HCT116 (cell line): Measurements from ENCODE around the gene CYB5R3. TPM values are rescaled to one million over a fixed set of nuclear protein-coding genes. Genes with fewer than 3 reads are reported as not detected.

ENCODE experiments used
- ATAC-seq: fragments of 200-7000 bp; cut with Tn5 transposase; 2 replicates; pipeline ENCODE4 v1.9.1; 2020; ENCODE audit warnings: mild to moderate bottlenecking, moderate library complexity
- BruUV-seq: library from RNA; stranded (reverse); fragments of 400-500 nt; replicated peaks from 2 replicates; lab custom pipeline; 2021; lab: Mats Ljungman, UMichigan
- CTCF ChIA-PET: fragments of 300-600 bp; sonication (Branson Sonifier 250); formaldehyde crosslinking; loops from one replicate; lab custom pipeline; 2021; ENCODE audit warnings: antibody characterized with exemption; lab: Charles Lee
- POLR2A ChIA-PET: fragments of 300-600, 350-600 bp; sonication (Branson Sonifier 250); formaldehyde crosslinking; loops from one replicate; lab custom pipeline; 2021; ENCODE audit warnings: antibody characterized with exemption; lab: Charles Lee
- RAD21 ChIA-PET, 2 experiments: fragments of 300-600 bp; sonication (Branson Sonifier 250); formaldehyde crosslinking; loops; one replicate each; lab custom pipeline; 2023; ENCODE audit warnings: low total read pairs in 2 of 2; ENCODE audit not compliant: uncharacterized antibody in 2 of 2, unreplicated experiment in 2 of 2, low non-redundant PET in 1 of 2; lab: Charles Lee
- DNase-seq: peaks from one replicate; pipeline ENCODE4 v3.0.0-alpha.2; 2010; ENCODE audit warnings: low read depth, low spot score
- H2AFZ ChIP-seq: fragments of 200-600 bp; shearing (Covaris generic), sonication (generic); 2 replicates; pipeline ENCODE4 v1.6.1; 2017; ENCODE audit warnings: low read depth, mixed run types, mixed read lengths, antibody characterized with exemption, low read length; ENCODE audit not compliant: poor library complexity, severe bottlenecking
- H3K27ac ChIP-seq: 2 replicates; pipeline ENCODE4 v1.5.1; 2012; ENCODE audit warnings: low read depth, low read length
- H3K27me3 ChIP-seq: fragments of 200-600 bp; sonication (generic); 2 replicates; pipeline ENCODE4 v1.6.1; 2016; ENCODE audit warnings: mixed run types, low read length, mixed read lengths; ENCODE audit not compliant: insufficient read depth
- H3K36me3 ChIP-seq, 2 experiments: fragments of 200-500 bp in 1 of 2; fragments of 200-600 bp in 1 of 2; sonication (Bioruptor generic) in 1 of 2; sonication (generic) in 1 of 2; 2 replicates each; pipeline versions ENCODE4 v1.5.1 to v1.6.1; 2014 to 2016; ENCODE audit warnings: low read length in 2 of 2, inconsistent platforms in 1 of 2, mixed read lengths in 1 of 2, mixed run types in 1 of 2; ENCODE audit not compliant: insufficient read depth in 2 of 2, control insufficient read depth in 1 of 2
- H3K4me1 ChIP-seq, 2 experiments: fragments of 200-600 bp in 1 of 2; sonication (generic) in 1 of 2; 2 replicates each; pipeline versions ENCODE4 v1.5.1 to v1.6.1; 2012 to 2017; ENCODE audit warnings: low read length in 2 of 2, inconsistent platforms in 1 of 2, mild to moderate bottlenecking in 1 of 2, mixed read lengths in 1 of 2, mixed run types in 1 of 2, moderate library complexity in 1 of 2; ENCODE audit not compliant: insufficient read depth in 2 of 2, control insufficient read depth in 1 of 2
- H3K4me2 ChIP-seq: fragments of 200-600 bp; sonication (generic); 2 replicates; pipeline ENCODE4 v1.6.1; 2017; ENCODE audit warnings: mixed run types, low read length, mixed read lengths
- H3K4me3 ChIP-seq, 2 experiments: fragments of 200-600 bp in 1 of 2; sonication (generic) in 1 of 2; replicated peaks in 1 of 2; 2 replicates each; pipeline ENCODE4 v1.5.1; 2011 to 2016; ENCODE audit warnings: low read length in 2 of 2, control low read depth in 1 of 2, low read depth in 1 of 2, mild to moderate bottlenecking in 1 of 2, mixed read lengths in 1 of 2, mixed run types in 1 of 2
- H3K79me2 ChIP-seq: fragments of 200-600 bp; sonication (generic); 2 replicates; pipeline ENCODE4 v1.6.1; 2017; ENCODE audit warnings: mild to moderate bottlenecking, mixed run types, low read length, moderate library complexity, mixed read lengths; ENCODE audit not compliant: insufficient read depth
- H3K9ac ChIP-seq: fragments of 200-600 bp; sonication (generic); 2 replicates; pipeline ENCODE4 v1.6.1; 2016; ENCODE audit warnings: low read length, mixed read lengths
- H3K9me2 ChIP-seq: fragments of 200-600 bp; sonication (generic), shearing (Covaris generic); 2 replicates; pipeline ENCODE4 v1.6.1; 2017; ENCODE audit warnings: mixed run types, mild to moderate bottlenecking, moderate library complexity; ENCODE audit not compliant: insufficient read depth
- H3K9me3 ChIP-seq, 2 experiments: fragments of 200-500 bp in 1 of 2; fragments of 200-600 bp in 1 of 2; sonication (Bioruptor generic) in 1 of 2; sonication (generic) in 1 of 2; 2 replicates each; pipeline ENCODE4 v1.6.1; 2014 to 2017; ENCODE audit warnings: low read length in 2 of 2, mixed read lengths in 2 of 2, inconsistent platforms in 1 of 2, low read depth in 1 of 2, mild to moderate bottlenecking in 1 of 2, mixed run types in 1 of 2, moderate library complexity in 1 of 2; ENCODE audit not compliant: control insufficient read depth in 1 of 2, insufficient read depth in 1 of 2
- H4K20me1 ChIP-seq: fragments of 200-600 bp; sonication (generic), shearing (Covaris generic); 2 replicates; pipeline ENCODE4 v1.6.1; 2017; ENCODE audit warnings: mixed run types, mild to moderate bottlenecking, moderate library complexity; ENCODE audit not compliant: insufficient read depth
- ATF3 ChIP-seq: IDR thresholded peaks from 2 replicates; pipeline ENCODE4 v1.6.1; 2012
- CBX3 ChIP-seq: IDR thresholded peaks from 2 replicates; pipeline ENCODE4 v1.6.1; 2012; ENCODE audit warnings: low read depth
- CEBPB ChIP-seq: IDR thresholded peaks from 2 replicates; pipeline ENCODE4 v1.6.1; 2012; ENCODE audit warnings: low read depth
- ELF1 ChIP-seq: IDR thresholded peaks from 2 replicates; pipeline ENCODE4 v1.6.1; 2012; ENCODE audit warnings: low read depth, borderline replicate concordance
- EZH2 ChIP-seq: fragments of 200-600 bp; sonication (generic); IDR thresholded peaks from 2 replicates; pipeline ENCODE4 v1.6.1; 2017; ENCODE audit warnings: antibody characterized with exemption, mixed run types
- EZH2phosphoT487 ChIP-seq: fragments of 200-600 bp; IDR thresholded peaks from 2 replicates; pipeline ENCODE4 v1.6.1; 2018; ENCODE audit warnings: antibody characterized with exemption, borderline replicate concordance
- FOSL1 ChIP-seq: IDR thresholded peaks from 2 replicates; pipeline ENCODE4 v1.6.1; 2012; ENCODE audit warnings: low read depth
- POLR2A ChIP-seq: IDR thresholded peaks from 2 replicates; pipeline ENCODE4 v1.7.0; 2011; ENCODE audit warnings: borderline replicate concordance; ENCODE audit not compliant: insufficient read depth, insufficient read length; ENCODE audit errors: extremely low read depth
- RAD21 ChIP-seq: IDR thresholded peaks from 2 replicates; pipeline ENCODE4 v1.6.1; 2012; ENCODE audit warnings: low read depth, mild to moderate bottlenecking
- REST ChIP-seq: IDR thresholded peaks from 2 replicates; pipeline ENCODE4 v1.6.1; 2012; ENCODE audit warnings: low read depth
- SP1 ChIP-seq: IDR thresholded peaks from 2 replicates; pipeline ENCODE4 v1.6.1; 2012; ENCODE audit warnings: low read depth
- TCF7L2 ChIP-seq: IDR thresholded peaks from 2 replicates; pipeline ENCODE4 v1.7.0; 2011; ENCODE audit warnings: borderline replicate concordance, inconsistent platforms; ENCODE audit not compliant: insufficient read depth, insufficient read length; ENCODE audit errors: extremely low read depth
- YY1 ChIP-seq: IDR thresholded peaks from 2 replicates; pipeline ENCODE4 v1.6.1; 2011; ENCODE audit warnings: low read length, low read depth, moderate library complexity, mild to moderate bottlenecking; ENCODE audit not compliant: insufficient replicate concordance; ENCODE audit errors: extremely low read depth
- intact Hi-C: fragments of 100-400 bp; cut with micrococcal nuclease; formaldehyde crosslinking; loops from 2 replicates; pipeline ENCODE4 v1.10.0; 2022
- total RNA-seq: library from RNA; stranded (reverse); gene quantifications from one replicate; pipeline ENCODE4 v1.2.1, GENCODE V29; 2021; ENCODE audit not compliant: unreplicated experiment

Gene CYB5R3
- total RNA-seq, 1 experiment from 2014 or later, result 127 TPM

- TF ChIP-seq REST, result no peak
Observed at GRCh38 chr22:42614312-42615091, 34.7 kb downstream of the CYB5R3 start, which contains the start of gene POLDIP3 (continued).

GRCh38 chr22:42613872-42614301 lies 35.3 kb downstream of the CYB5R3 start:
- no peak overlapping the region for H2AFZ ChIP-seq
- RAD21 ChIA-PET, result no interaction called here
- H3K9me2 ChIP-seq, result no peaks in the 10 kb centered on the region
- POLR2A ChIA-PET, result interaction anchor here (1.2 to 2.4 kb wide), 5 partner anchors 11 to 498 kb away, joined by 3 to 20 read pairs (median 5); no protein-coding TSS in a partner anchor
- peaks cover 5 to 21% of the 10 kb centered on the region in 2 experiments; a peak in 2 of 4 replicates for H3K36me3 ChIP-seq
- no peaks in the 10 kb centered on the region for H3K27me3 ChIP-seq
- peaks cover 8% of the 10 kb centered on the region; the same call in 1 of the 2 replicates for H4K20me1 ChIP-seq
- H3K27ac ChIP-seq, result peak overlapping the region; percentile 89
- H3K9me3 ChIP-seq, result no peaks in the 10 kb centered on the region
- H3K79me2 ChIP-seq, result peaks cover 55% of the 10 kb centered on the region
- TSS peak; percentile 50 for BruUV-seq
- H3K4me1 ChIP-seq, result peaks cover 24 to 56% of the 10 kb centered on the region in 2 experiments
- no peak for ATAC-seq
- intact Hi-C loops, result loop anchor here (2.0 kb wide), 1 partner anchor 81 kb away; no protein-coding TSS in a partner anchor
- CTCF ChIA-PET, result interaction anchor here (0.6 kb wide), 1 partner anchor 1139 kb away, joined by 3 read pairs; no protein-coding TSS in a partner anchor
- H3K4me2 ChIP-seq, result peak overlapping the region; percentile 97
- peak overlapping the region; percentile 98 for H3K4me3 ChIP-seq
- DNase-seq, result no peak
- peak overlapping the region; percentile 99 for H3K9ac ChIP-seq
- no peak for TF ChIP-seq TCF7L2
- TF ChIP-seq CEBPB, result no peak
- no peak for TF ChIP-seq RAD21
- no peak for TF ChIP-seq REST
- TF ChIP-seq ATF3, result no peak
- no peak for TF ChIP-seq CBX3
- no peak for TF ChIP-seq EZH2phosphoT487
- TF ChIP-seq POLR2A, result no peak
- TF ChIP-seq EZH2, result no peak
- no peak for TF ChIP-seq YY1
- TF ChIP-seq FOSL1, result no peak
- no peak for TF ChIP-seq SP1
- TF ChIP-seq ELF1, result no peak
